Activated CD4-positive, alpha-beta T cell treated with anti-CD3 and anti-CD28 coated beads, Interleukin-2, amount 50 U/mL, for 48 hours (primary cell): ENCODE measurements around the gene ELOA.
"Not testable (repeated sequence)": the region's sequence is repeated elsewhere in the genome, so short reads cannot be mapped to it uniquely, and the experiment has no call there.

ENCODE experiments used
- DNase-seq, 2 experiments: peaks; one replicate each; pipeline ENCODE4 v3.0.0-alpha.2; 2020

The ELOA gene

GRCh38 chr1:23787701-23788100 is 44.4 kb downstream of the ELOA start:
- no peak for DNase-seq

DNA sequence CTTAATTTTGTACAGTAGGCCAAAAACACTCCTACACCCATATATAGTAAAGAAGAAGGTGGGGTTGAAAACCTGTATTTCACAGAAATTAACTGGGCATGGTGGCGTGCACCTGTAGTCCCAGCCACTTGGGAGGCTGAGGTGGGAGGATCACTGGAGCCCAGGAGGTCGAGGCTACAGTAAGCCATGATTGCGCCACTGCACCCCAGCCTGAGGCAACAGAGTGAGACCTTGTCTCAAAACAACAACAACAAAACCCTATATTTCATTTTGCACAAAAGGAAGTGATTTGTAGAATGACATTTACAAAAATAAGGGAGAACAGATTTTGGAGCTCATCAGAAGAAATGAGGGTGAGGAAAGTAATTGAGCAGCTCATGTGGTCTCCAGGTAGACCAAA is 45.4 kb downstream of the ELOA start:
- DNase-seq = no peak

- peak; percentile 92 to 93 for DNase-seq
These were observed 47.6 kb downstream of the ELOA start, which contains the start of gene LYPLA2 for GRCh38 chr1:23790696-23791515. LYPLA2 (plus strand) TSS chr1:23791145; CDS start chr1:23792683, 1,538 bp downstream.

- DNase-seq = peak; percentile 36 to 55
These were observed 48.3 kb downstream of the ELOA start for GRCh38 chr1:23791516-23792047.

DNA sequence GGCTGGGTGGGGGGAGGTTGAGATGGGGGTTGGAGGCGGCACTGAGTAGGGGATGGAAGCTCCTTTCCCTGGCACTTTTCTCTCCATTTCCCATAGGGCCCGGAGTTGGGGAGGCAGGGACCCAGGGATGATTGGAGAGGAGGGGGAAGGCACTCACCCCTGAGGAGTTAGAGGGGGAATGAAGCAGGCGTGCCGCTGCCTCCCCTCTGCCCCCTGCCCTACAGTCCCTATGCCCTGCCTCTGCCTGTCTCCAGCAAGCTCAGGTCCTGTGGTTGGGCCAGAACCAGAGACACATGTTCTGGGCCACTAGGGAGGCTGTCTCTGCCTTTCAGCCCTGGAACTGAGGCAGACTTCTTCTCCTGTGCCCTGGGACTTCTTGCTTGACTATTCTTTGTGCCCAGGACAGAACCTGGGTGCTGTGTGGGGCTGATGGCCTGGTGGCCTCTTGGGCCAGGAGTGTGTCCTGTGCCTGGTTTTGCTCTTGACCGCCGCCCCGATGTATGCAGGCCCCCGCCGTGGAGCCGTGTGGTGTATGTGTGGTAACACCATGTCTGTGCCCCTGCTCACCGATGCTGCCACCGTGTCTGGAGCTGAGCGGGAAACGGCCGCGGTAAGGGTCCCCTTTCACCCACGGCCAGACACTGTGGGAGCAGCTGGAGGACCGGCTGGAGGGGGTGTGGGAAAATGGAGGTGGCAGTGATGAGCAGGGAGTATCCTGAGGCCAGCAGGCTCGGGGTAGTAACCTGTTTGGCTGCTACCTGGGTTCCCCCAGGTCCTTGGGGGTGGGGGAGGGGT is 49.1 kb downstream of the ELOA start:
- no peak for DNase-seq

DNA sequence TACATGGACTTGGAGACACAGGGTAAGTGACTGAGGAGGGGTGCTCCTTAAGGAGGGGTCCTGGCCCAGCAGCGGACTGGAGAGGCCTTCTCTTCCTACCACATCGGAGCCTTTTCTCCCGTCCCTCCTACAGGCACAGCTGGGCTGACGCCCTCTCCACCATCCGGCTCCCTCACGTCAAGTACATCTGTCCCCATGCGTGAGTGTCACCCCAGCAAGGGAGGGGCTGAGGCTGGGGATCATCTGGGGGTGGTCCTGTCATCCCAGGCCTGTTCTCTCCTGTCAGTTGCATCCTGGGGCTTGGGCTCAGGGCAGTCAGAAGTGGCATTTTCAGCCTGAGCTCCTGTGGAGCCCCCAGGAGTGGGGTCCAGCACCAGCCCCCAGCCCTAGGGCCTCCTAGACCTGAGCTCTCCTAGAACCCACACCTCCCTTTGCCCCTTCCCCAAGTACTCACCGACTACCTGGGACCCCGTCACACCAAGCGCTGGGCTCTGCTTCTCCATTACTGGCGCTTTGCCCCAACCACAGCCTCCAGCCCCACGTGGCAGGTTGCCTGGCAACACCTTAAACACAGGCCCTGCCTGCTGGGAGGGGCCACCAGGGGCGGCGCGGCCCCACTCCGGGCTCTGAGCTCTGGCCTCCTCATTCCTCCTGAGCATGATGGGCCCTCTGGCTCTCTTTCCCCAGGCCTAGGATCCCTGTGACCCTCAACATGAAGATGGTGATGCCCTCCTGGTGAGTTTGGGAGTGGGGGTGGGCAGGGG is 49.9 kb downstream of the ELOA start:
- peak in 1 of 2 experiments; percentile 34 for DNase-seq

DNA sequence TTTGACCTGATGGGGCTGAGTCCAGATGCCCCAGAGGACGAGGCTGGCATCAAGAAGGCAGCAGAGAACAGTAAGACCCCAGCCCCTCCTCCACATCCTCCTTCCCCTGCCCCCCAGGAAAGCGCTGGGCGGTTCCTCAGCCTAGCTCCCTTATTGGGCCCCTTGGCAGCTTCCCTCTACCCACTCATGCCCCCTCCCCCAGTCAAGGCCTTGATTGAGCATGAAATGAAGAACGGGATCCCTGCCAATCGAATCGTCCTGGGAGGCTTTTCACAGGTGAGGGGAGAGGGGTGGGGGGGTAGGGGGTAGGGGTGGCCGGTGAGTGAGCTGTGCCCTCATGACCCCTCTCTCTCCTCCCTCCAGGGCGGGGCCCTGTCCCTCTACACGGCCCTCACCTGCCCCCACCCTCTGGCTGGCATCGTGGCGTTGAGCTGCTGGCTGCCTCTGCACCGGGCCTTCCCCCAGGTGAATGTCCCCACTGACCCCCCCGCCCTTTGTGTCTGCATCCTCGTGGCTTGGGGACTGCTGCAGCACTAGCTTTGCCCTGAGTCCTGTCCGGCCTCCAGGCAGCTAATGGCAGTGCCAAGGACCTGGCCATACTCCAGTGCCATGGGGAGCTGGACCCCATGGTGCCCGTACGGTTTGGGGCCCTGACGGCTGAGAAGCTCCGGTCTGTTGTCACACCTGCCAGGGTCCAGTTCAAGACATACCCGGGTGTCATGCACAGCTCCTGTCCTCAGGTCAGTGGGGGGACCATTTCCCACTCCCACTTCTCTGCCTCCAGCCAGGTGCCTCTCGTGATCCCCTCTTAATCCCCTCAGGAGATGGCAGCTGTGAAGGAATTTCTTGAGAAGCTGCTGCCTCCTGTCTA is 50.8 kb downstream of the ELOA start:
- no peak for DNase-seq

DNA sequence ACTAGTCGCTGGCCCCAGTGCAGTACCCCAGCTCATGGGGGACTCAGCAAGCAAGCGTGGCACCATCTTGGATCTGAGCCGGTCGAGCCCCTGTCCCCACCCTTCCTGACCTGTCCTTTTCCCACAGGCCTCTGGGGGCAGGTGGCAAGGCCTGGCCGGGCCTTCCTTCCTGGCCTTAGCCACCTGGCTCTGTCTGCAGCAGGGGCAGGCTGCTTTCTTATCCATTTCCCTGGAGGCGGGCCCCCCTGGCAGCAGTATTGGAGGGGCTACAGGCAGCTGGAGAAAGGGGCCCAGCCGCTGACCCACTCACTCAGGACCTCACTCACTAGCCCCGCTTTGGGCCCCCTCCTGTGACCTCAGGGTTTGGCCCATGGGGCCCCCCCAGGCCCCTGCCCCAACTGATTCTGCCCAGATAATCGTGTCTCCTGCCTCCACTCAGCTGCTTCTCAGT is 51.5 kb downstream of the ELOA start:
- not testable (repeated sequence) for DNase-seq

DNA sequence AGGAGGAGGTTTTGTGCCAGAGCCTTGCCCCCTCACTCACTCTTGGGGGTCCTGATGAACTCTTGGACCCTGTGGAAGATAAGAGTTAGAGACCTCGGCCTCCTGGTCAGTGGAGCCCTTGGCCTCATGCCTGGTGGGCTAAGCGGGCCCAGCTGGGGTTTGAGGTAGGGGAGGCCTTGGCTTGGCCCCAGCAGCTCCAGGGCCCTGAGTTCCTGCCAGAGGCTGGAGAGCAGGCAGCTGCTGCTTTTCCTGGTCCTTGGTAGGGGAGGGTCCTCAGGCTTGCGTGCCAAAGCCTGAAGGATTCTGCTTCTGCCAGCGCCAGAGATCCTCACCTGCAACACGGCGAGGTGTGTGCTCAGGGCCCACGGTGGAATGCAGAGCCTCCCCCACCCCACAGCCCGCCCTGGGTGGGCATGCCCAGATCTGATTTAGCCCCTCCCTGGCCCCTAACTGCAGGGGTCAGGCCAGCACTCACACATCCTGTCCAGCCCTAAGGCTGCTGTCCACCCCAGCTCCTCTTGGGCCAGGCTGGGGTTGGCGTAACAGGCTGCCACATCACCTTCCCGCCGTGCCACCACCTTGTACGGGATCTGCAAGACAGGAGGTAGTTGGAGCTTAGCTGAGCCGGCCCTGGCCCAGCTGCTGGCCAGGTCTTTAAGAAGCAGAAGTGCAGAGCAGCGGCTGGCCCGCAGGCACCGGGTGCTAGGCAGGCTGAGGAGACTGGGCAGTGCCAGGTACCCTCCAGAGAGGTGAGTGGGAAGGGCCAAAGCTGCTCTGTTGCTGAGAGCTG is 52.6 kb downstream of the ELOA start:
- DNase-seq = no peak

- DNase-seq = no peak
These were observed 53.4 kb downstream of the ELOA start for GRCh38 chr1:23796466-23797271.

DNA sequence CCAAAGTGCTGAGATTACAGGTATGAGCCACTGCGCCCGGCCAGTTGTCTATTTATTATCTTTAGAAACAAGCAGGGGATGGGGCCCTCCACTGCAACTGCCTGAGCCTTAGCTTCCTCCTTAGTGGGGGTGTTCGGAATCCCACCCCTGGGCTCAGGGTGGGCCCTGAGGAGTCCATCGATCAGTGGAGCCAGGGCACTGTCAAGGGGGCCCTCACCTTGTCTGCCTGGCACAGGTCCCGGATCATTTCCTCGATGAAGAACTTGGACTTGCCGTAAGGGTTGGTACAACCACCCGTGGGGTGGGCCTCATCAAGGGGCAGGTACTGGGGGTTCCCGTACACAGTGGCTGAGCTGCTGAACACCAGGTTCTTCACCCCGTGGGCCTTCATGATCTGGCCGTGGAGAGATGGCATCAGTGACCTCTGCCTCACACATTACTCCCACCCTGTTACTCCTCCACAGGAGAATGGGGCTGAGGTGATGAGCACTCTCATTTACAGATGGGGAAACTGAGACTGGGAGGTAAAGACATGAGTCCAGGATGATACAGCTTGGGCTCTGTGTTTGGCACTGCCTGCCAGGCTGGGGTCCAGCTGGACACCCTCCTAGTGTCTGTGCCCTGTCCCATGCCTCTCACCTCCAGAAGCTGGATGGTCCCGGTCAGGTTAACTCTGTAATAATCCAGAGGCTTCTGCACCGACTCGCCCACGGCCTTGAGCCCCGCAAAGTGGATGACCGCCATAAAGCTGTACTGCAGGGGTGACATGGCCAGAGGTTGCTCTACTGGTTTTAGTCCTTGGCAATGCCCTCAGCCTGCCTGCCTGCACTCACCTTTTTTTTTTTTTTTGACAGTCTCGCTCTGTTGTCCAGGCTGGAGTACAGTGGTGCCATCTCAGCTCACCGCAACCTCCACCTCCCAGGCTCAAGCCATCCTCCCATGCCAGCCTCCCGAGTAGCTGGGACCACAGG is 54.5 kb downstream of the ELOA start:
- no peak for DNase-seq

GRCh38 chr1:23798662-23799142 is 55.4 kb downstream of the ELOA start:
- DNase-seq = peak in 1 of 2 experiments; percentile 29

GRCh38 chr1:23799255-23799569 is 55.9 kb downstream of the ELOA start:
- DNase-seq = no peak

DNA sequence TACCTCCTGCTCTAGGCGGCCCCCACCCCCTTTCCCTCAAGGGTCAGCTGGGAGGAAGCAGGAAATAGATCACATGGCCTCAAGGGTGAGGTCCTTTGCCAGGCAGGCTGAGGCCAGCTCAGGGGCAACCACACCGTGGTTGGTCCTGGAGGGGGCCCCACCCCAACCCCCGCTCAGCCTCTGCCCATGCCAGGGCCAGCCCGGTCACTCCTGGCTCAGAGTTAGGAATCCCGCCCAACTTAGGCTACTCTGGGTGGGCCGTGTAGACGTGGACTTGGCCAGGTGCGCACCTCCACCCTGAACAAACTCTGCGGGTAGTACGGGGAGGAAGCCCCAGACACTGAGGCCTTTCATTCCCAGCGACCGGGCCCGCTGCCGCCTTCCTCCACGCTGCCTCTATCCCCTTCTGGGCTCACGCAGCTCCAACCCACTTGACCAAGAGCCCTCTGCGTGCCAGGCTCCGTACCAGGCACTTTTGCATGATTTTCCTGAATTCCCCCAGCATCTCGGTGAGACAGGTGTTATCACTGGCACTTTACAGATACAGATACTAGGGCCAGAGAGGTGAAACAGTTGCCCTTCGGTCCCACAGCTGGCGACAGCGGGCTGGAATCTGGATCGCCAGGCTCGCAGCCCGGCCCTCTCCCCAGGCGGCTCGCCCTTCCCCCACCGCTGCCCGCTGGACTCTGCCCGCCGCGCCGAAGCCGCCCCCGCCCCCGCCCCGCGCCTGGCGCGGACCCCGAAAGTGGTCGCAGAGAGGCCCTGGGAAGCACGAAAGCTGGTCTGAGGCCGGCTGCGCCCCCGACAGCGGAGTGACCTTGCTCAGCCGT is 56.5 kb downstream of the ELOA start:
- DNase-seq = peak; percentile 57 to 58

GRCh38 chr1:23800400-23801337 is 57.4 kb downstream of the ELOA start, which contains the start of gene GALE:
GALE (minus strand) TSS chr1:23800754; CDS start chr1:23799007, 1,747 bp downstream.
- DNase-seq = peak; percentile 97 to 99

GRCh38 chr1:23801338-23801748 is 58.1 kb downstream of the ELOA start:
- DNase-seq = no peak
